DND-41 (cell line): ENCODE results near the gene ENPP6.

Source experiments
- ATAC-seq: fragments of 200-7000 bp; cut with Tn5 transposase; 3 replicates; pipeline ENCODE4 v1.9.1; 2021; ENCODE audit warnings: low read depth; ENCODE audit not compliant: insufficient read depth
- DNase-seq: peaks from one replicate; pipeline ENCODE4 v3.0.0-alpha.2; 2020
- H2AFZ ChIP-seq: 2 replicates; pipeline ENCODE4 v1.6.0; 2012; ENCODE audit warnings: low read depth, low read length
- H3K27ac ChIP-seq: 2 replicates; pipeline ENCODE4 v1.5.1; 2012; ENCODE audit warnings: low read length, inconsistent platforms
- H3K27me3 ChIP-seq: fragments of 200-600 bp; sonication (generic); 2 replicates; pipeline ENCODE4 v1.6.0; 2012; ENCODE audit warnings: low read length, mild to moderate bottlenecking, inconsistent platforms; ENCODE audit not compliant: insufficient read depth, poor library complexity
- H3K36me3 ChIP-seq: 2 replicates; pipeline ENCODE4 v1.5.1; 2012; ENCODE audit warnings: low read length, inconsistent platforms; ENCODE audit not compliant: insufficient read depth
- H3K4me1 ChIP-seq: 2 replicates; pipeline ENCODE4 v1.5.1; 2012; ENCODE audit warnings: mild to moderate bottlenecking, low read length; ENCODE audit not compliant: insufficient read depth
- H3K4me2 ChIP-seq: 2 replicates; pipeline ENCODE4 v1.6.0; 2012; ENCODE audit warnings: mild to moderate bottlenecking, moderate library complexity, low read length, inconsistent platforms; ENCODE audit not compliant: insufficient read depth
- H3K4me3 ChIP-seq, 2 experiments: fragments of 200-600 bp in 1 of 2; shearing (Covaris generic) in 1 of 2; 2 replicates each; pipeline ENCODE4 v1.5.1; 2012 to 2016; ENCODE audit warnings: inconsistent platforms in 2 of 2, low read length in 2 of 2, mild to moderate bottlenecking in 2 of 2, low read depth in 1 of 2, moderate library complexity in 1 of 2
- H3K79me2 ChIP-seq: 2 replicates; pipeline ENCODE4 v1.6.0; 2012; ENCODE audit warnings: low read length, inconsistent platforms; ENCODE audit not compliant: insufficient read depth
- H3K9ac ChIP-seq: 2 replicates; pipeline ENCODE4 v1.6.0; 2012; ENCODE audit warnings: low read depth, mild to moderate bottlenecking, inconsistent platforms, low read length, moderate library complexity
- H3K9me3 ChIP-seq: 2 replicates; pipeline ENCODE4 v1.5.1; 2012; ENCODE audit warnings: low read length, moderate library complexity, mild to moderate bottlenecking, inconsistent platforms; ENCODE audit not compliant: insufficient read depth, severe bottlenecking
- H4K20me1 ChIP-seq: 2 replicates; pipeline ENCODE4 v1.6.0; 2012; ENCODE audit warnings: low read length; ENCODE audit not compliant: insufficient read depth
- CTCF ChIP-seq: IDR thresholded peaks from 2 replicates; pipeline ENCODE4 v1.5.1; 2012; ENCODE audit warnings: borderline replicate concordance, low read length, moderate library complexity, mild to moderate bottlenecking; ENCODE audit not compliant: poor library complexity, severe bottlenecking; ENCODE audit errors: extremely low read depth
- EZH2 ChIP-seq: IDR thresholded peaks from 3 replicates; pipeline ENCODE4 v1.6.1; 2012; ENCODE audit warnings: borderline replicate concordance, low read depth, mild to moderate bottlenecking, moderate library complexity, low read length, inconsistent platforms; ENCODE audit not compliant: severe bottlenecking

The ENPP6 gene

DNA sequence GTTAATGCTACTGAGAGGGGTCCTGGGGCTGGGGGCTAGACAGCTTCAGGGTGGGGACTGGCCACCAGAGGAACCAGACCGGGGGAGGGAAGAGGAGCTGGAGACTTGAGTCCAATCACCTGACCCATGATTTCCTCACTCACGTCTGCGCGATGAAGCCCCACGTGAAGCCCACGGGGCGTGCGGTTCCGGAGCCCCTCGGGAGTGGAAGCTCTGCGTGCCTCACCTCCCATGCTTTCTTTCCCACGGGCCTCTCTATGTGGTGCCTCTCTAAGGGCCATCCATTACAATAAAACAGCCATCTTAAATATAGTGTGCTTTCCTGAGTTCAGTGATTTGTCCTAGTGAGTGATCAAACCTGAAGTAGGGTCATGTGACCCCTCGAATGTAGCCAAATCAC, 119.9 kb downstream of the ENPP6 start:
- Histone ChIP-seq H3K9ac (no peak overlapping the region), H3K27ac (no peak overlapping the region), H3K9me3 (no peaks in the 10 kb centered on the region), H3K79me2 (no peaks in the 10 kb centered on the region), H3K27me3 (no peaks in the 10 kb centered on the region), H3K36me3 (no peaks in the 10 kb centered on the region), H4K20me1 (no peaks in the 10 kb centered on the region; the same call in 1 of the 2 replicates), H3K4me1 (no peaks in the 10 kb centered on the region), H3K4me2 (no peak overlapping the region), H2AFZ (no peak overlapping the region), H3K4me3 (no peak overlapping the region)
- ATAC-seq (no peak), DNase-seq (no peak)
- TF ChIP-seq CTCF (no peak), EZH2 (no peak)

DNA sequence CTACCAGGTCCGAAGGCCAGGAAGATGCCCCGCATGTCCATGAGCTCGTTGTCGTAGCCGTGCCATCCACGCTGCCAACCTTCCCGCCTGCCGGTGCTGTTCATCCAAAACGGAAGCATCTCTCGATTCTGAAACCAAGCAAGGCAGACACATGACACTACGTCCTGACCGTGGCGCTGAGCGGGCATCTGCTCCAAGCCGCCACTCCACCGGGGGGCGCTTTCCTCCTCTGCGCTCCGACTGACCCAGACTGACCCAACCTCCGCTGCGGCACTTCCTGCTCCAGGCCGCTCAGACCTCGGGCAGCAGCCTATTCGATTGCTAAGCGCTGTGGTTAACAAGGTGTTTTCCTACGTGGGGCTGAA, 120.5 kb downstream of the ENPP6 start:
- no peaks in the 10 kb centered on the region for H3K4me1 ChIP-seq
- no peak overlapping the region for H2AFZ ChIP-seq
- no peak for TF ChIP-seq EZH2
- TF ChIP-seq CTCF = no peak
- H3K9ac ChIP-seq = no peak overlapping the region
- no peak overlapping the region for H3K4me2 ChIP-seq
- H3K9me3 ChIP-seq = no peaks in the 10 kb centered on the region
- H3K4me3 ChIP-seq = no peak overlapping the region
- no peaks in the 10 kb centered on the region for H3K36me3 ChIP-seq
- no peaks in the 10 kb centered on the region for H3K27me3 ChIP-seq
- ATAC-seq (no peak), DNase-seq (no peak)
- no peaks in the 10 kb centered on the region for H3K79me2 ChIP-seq
- no peaks in the 10 kb centered on the region; the same call in 1 of the 2 replicates for H4K20me1 ChIP-seq
- H3K27ac ChIP-seq = no peak overlapping the region

DNA sequence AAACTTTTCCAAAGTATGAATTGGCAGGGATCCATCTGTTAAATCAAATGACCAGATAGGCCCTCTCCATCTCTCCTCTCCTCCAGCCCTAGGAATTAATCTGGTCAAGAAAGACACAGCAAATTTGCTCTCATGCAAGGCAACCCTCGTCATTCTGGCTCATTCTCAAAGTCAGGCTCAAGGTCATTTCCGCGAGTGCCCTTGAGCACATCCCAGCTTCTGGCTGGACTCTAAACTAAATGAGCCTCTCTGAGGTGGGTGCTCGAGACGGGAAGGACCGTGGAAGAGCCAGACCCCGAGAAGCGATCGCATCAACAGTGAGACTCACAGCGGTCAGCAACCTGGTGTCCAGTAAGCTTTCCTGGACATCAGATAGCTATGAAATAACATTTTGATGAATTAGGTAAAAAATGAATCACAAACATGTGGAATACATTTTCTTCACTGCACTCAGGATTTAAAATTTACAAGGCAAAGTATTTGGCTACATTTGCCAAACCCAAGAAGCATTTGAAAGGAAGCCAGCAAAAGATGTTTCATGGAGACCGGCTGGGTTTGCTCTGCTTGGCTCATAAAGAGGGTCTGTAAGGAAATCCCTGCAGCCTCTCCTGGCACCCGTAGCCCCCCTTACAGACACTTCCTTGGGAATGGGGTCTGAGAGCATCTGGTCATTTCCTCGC, 121.0 kb downstream of the ENPP6 start:
- H3K27ac ChIP-seq = no peak overlapping the region
- H3K9ac ChIP-seq = no peak overlapping the region
- H2AFZ ChIP-seq = no peak overlapping the region
- H3K4me1 ChIP-seq = no peaks in the 10 kb centered on the region
- no peak overlapping the region for H3K4me3 ChIP-seq
- no peak overlapping the region for H3K4me2 ChIP-seq
- no peaks in the 10 kb centered on the region for H3K27me3 ChIP-seq
- H3K36me3 ChIP-seq = no peaks in the 10 kb centered on the region
- no peak for TF ChIP-seq CTCF
- no peak for TF ChIP-seq EZH2
- no peaks in the 10 kb centered on the region for H3K79me2 ChIP-seq
- DNase-seq = no peak
- H3K9me3 ChIP-seq = no peaks in the 10 kb centered on the region
- ATAC-seq = no peak
- H4K20me1 ChIP-seq = no peaks in the 10 kb centered on the region; the same call in 1 of the 2 replicates
